ENCODE measurements around the gene CTNNA2. TPM values are rescaled to one million over a fixed set of nuclear protein-coding genes. Genes with fewer than 3 reads are reported as not detected.

Gene CTNNA2
- total RNA-seq, 1 experiment from 2014 or later = 5.5 TPM

DNA sequence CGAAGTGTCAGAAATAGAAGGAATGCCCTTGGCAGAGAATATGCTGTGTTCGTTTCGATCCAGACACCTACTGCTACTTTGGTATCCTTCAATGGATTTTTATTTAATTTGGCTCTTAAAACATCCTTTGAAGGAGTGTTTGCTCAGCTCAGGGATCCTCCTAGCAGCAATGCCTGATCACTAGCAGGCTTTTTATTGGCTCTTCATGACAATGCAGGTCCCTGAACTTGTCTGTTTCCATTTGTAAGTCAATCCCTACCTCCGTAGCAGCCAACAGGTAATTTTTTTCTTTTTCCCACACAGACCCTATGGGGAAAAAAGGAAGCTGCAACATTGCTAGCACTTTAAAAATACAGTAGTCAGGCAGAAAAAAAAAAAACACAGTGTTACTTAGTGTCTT is 1157.9 kb downstream of the CTNNA2 start:
- H2BK5ac ChIP-seq (ENCODE audit: insufficient read length, low read length) = no peak overlapping the region
- no peaks in the 10 kb centered on the region for H3K27me3 ChIP-seq (ENCODE audit: insufficient read depth, low read length)
- H3K4me2 ChIP-seq (ENCODE audit: insufficient read depth, insufficient read length, low read length) = no peak overlapping the region
- no peak overlapping the region for H3K27ac ChIP-seq (ENCODE audit: insufficient read length, low read depth, low read length)
- WGBS (ENCODE audit: extremely low coverage, insufficient read length, low lambda C conversion rate) = no CpG with 5 or more reads among the region's 4 CpGs
- H3K9me3 ChIP-seq (ENCODE audit: control insufficient read depth, low read depth, low read length) = no peaks in the 10 kb centered on the region
- H3K9me3 Mint-ChIP-seq = no peaks in the 10 kb centered on the region
- H3K27ac Mint-ChIP-seq = no peak overlapping the region
- H3K4me1 ChIP-seq (ENCODE audit: insufficient read depth, low read length) = no peaks in the 10 kb centered on the region; the same call in 1 of the 2 replicates
- no peak overlapping the region for H2BK20ac ChIP-seq (ENCODE audit: low read depth, low read length, poor library complexity, severe bottlenecking)
- no peak overlapping the region for H3K4ac ChIP-seq (ENCODE audit: low read depth, low read length)
- no peak overlapping the region for H2BK12ac ChIP-seq (ENCODE audit: insufficient read length, low read depth, low read length)
- H3T11ph ChIP-seq (ENCODE audit: low read length) = no peak overlapping the region
- no peak overlapping the region for H3K9ac ChIP-seq (ENCODE audit: extremely low read depth, insufficient read length, low read length)
- no peak overlapping the region for H2AFZ ChIP-seq (ENCODE audit: low read length)
- DNase-seq = no peak
- H3K4me3 Mint-ChIP-seq = no peak overlapping the region
- no peaks in the 10 kb centered on the region for H3K23me2 ChIP-seq (ENCODE audit: insufficient read length, low read depth, low read length, poor library complexity, severe bottlenecking)
- H2BK120ac ChIP-seq (ENCODE audit: low read depth, low read length, poor library complexity, severe bottlenecking) = no peak overlapping the region
- H4K20me1 ChIP-seq (ENCODE audit: control insufficient read depth, insufficient read depth, insufficient read length) = no peaks in the 10 kb centered on the region
- no peak overlapping the region for H4K91ac ChIP-seq (ENCODE audit: insufficient read length, low read depth, low read length)
- H2AK5ac ChIP-seq (ENCODE audit: insufficient read length, low read length) = no peak overlapping the region
- H4K5ac ChIP-seq (ENCODE audit: insufficient read length, low read depth, low read length) = no peak overlapping the region
- H3K56ac ChIP-seq (ENCODE audit: insufficient read length, low read depth, low read length) = no peak overlapping the region
- H3K23ac ChIP-seq (ENCODE audit: insufficient read length, low read depth, low read length) = no peak overlapping the region
- H3K14ac ChIP-seq (ENCODE audit: insufficient read depth, low read length) = no peak overlapping the region
- H2BK15ac ChIP-seq (ENCODE audit: low read depth, low read length) = no peak overlapping the region
- no peak overlapping the region for H4K8ac ChIP-seq (replicated peaks; ENCODE audit: insufficient read length, low read depth, low read length)
- no peak overlapping the region for H3K18ac ChIP-seq (ENCODE audit: insufficient read length, low read depth, low read length)
- TF ChIP-seq, protein P1, sequence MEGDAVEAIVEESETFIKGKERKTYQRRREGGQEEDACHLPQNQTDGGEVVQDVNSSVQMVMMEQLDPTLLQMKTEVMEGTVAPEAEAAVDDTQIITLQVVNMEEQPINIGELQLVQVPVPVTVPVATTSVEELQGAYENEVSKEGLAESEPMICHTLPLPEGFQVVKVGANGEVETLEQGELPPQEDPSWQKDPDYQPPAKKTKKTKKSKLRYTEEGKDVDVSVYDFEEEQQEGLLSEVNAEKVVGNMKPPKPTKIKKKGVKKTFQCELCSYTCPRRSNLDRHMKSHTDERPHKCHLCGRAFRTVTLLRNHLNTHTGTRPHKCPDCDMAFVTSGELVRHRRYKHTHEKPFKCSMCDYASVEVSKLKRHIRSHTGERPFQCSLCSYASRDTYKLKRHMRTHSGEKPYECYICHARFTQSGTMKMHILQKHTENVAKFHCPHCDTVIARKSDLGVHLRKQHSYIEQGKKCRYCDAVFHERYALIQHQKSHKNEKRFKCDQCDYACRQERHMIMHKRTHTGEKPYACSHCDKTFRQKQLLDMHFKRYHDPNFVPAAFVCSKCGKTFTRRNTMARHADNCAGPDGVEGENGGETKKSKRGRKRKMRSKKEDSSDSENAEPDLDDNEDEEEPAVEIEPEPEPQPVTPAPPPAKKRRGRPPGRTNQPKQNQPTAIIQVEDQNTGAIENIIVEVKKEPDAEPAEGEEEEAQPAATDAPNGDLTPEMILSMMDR (conservative IDR thresholded peaks at IDR 0.05) = no peak
- no peaks in the 10 kb centered on the region for H3K36me3 Mint-ChIP-seq (ENCODE audit: insufficient read depth in 1 of 3, low read depth in 3 of 3)
- H3K79me2 ChIP-seq (ENCODE audit: insufficient read depth, low read length) = no peaks in the 10 kb centered on the region
- H3K79me1 ChIP-seq (ENCODE audit: insufficient read depth, low read depth, low read length, poor library complexity, severe bottlenecking) = no peaks in the 10 kb centered on the region
- H3K4me1 Mint-ChIP-seq = peaks cover 8 to 11% of the 10 kb centered on the region in 2 experiments
- no peaks in the 10 kb centered on the region; the same call in 1 of the 2 replicates for H3K27me3 Mint-ChIP-seq (ENCODE audit: low read depth)

Data from H9 (cell line).